Hepatocyte (in vitro differentiated cells): Measurements from ENCODE around the gene SPOCK2.

Experiments
- EZH2 ChIP-seq: fragments of 200-600 bp; sonication (generic); IDR thresholded peaks from 2 replicates; pipeline ENCODE4 v1.6.1; 2016; ENCODE audit warnings: antibody characterized with exemption, mild to moderate bottlenecking, borderline replicate concordance
- EZH2phosphoT487 ChIP-seq: fragments of 200-600 bp; sonication (generic); IDR thresholded peaks from one replicate; pipeline ENCODE4 v1.6.1; 2018; ENCODE audit warnings: antibody characterized with exemption, mild to moderate bottlenecking, low read depth, moderate library complexity; ENCODE audit not compliant: unreplicated experiment, severe bottlenecking
- TF ChIP-seq, protein P1 (sequence below): fragments of 200-600 bp; sonication (generic); IDR thresholded peaks from 2 replicates; pipeline ENCODE4 v1.5.1; 2016; ENCODE audit warnings: antibody characterized with exemption, mild to moderate bottlenecking; ENCODE audit not compliant: poor library complexity

DNA sequence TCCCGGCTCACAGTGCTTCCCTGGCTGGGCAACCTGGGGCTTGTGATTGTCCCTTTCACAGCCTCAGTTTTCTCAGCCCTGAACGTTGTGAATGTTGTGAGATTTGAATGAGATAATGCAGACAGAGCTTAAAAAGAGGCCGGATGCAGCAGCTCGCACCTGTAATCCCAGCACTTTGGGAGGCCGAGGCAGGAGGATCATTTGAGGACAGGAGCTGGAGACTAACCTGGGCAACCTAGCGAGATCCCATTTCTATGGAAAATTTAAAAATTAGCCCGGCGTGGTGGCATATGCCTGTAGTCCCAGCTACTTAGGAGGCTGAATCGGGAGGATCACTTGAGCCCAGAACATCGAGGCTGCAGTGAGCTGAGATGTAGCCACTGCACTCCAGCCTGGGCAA lies 56.6 kb downstream of the SPOCK2 start:
- TF ChIP-seq, protein P1, sequence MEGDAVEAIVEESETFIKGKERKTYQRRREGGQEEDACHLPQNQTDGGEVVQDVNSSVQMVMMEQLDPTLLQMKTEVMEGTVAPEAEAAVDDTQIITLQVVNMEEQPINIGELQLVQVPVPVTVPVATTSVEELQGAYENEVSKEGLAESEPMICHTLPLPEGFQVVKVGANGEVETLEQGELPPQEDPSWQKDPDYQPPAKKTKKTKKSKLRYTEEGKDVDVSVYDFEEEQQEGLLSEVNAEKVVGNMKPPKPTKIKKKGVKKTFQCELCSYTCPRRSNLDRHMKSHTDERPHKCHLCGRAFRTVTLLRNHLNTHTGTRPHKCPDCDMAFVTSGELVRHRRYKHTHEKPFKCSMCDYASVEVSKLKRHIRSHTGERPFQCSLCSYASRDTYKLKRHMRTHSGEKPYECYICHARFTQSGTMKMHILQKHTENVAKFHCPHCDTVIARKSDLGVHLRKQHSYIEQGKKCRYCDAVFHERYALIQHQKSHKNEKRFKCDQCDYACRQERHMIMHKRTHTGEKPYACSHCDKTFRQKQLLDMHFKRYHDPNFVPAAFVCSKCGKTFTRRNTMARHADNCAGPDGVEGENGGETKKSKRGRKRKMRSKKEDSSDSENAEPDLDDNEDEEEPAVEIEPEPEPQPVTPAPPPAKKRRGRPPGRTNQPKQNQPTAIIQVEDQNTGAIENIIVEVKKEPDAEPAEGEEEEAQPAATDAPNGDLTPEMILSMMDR = no peak
- TF ChIP-seq EZH2 = no peak
- TF ChIP-seq EZH2phosphoT487 = no peak
